Mesothelial cell of epicardium (in vitro differentiated cells): ENCODE data around the gene SPAG8. TPM values are rescaled to one million over a fixed set of nuclear protein-coding genes. Genes with fewer than 3 reads are reported as not detected.

Source experiments
- DNase-seq, 2 experiments: peaks; one replicate each; pipeline ENCODE4 v3.0.0; 2021; ENCODE audit warnings: low spot score in 2 of 2; ENCODE audit not compliant: unreplicated experiment in 2 of 2
- H3K27ac Mint-ChIP-seq: 2 replicates; pipeline ENCODE4 v1.8.0; 2021; ENCODE audit warnings: mixed read lengths
- H3K27me3 Mint-ChIP-seq: 2 replicates; pipeline ENCODE4 v1.8.0; 2021; ENCODE audit warnings: low read depth, mixed read lengths
- H3K36me3 Mint-ChIP-seq: 2 replicates; pipeline ENCODE4 v1.8.0; 2021; ENCODE audit warnings: mixed read lengths
- H3K4me1 Mint-ChIP-seq: 2 replicates; pipeline ENCODE4 v1.8.0; 2021; ENCODE audit warnings: mixed read lengths
- H3K4me3 Mint-ChIP-seq: 2 replicates; pipeline ENCODE4 v1.8.0; 2021; ENCODE audit warnings: mild to moderate bottlenecking, moderate library complexity, mixed read lengths
- H3K9me3 Mint-ChIP-seq: 2 replicates; pipeline ENCODE4 v1.8.0; 2021; ENCODE audit warnings: mixed read lengths
- CTCF ChIP-seq: fragments of 200-600 bp; sonication (generic); IDR thresholded peaks from one replicate; pipeline ENCODE4 v1.5.0; 2021; ENCODE audit warnings: antibody characterized with exemption; ENCODE audit not compliant: unreplicated experiment
- total RNA-seq: library from RNA; stranded (reverse); gene quantifications from 3 replicates; pipeline ENCODE4 v1.2.1, GENCODE V29; 2021

Gene SPAG8
- total RNA-seq, 1 donor from 2014 or later, result 0.89 TPM

GRCh38 chr9:35841645-35841900 lies 29.5 kb upstream of the SPAG8 start:
- H3K4me1 Mint-ChIP-seq, result peaks cover 17% of the 10 kb centered on the region
- no peak for DNase-seq
- no peak for TF ChIP-seq CTCF
- H3K27me3 Mint-ChIP-seq, result no peaks in the 10 kb centered on the region
- no peak overlapping the region for H3K4me3 Mint-ChIP-seq
- no peaks in the 10 kb centered on the region for H3K9me3 Mint-ChIP-seq
- H3K27ac Mint-ChIP-seq, result no peak overlapping the region
- peaks cover 4% of the 10 kb centered on the region for H3K36me3 Mint-ChIP-seq

- peaks cover 4% of the 10 kb centered on the region for H3K36me3 Mint-ChIP-seq
- no peak overlapping the region for H3K27ac Mint-ChIP-seq
- H3K4me1 Mint-ChIP-seq, result peaks cover 16% of the 10 kb centered on the region
- H3K9me3 Mint-ChIP-seq, result no peaks in the 10 kb centered on the region
- DNase-seq, result no peak
- TF ChIP-seq CTCF, result no peak
- no peak overlapping the region for H3K4me3 Mint-ChIP-seq
- H3K27me3 Mint-ChIP-seq, result no peaks in the 10 kb centered on the region
These were observed 29.0 kb upstream of the SPAG8 start for GRCh38 chr9:35840881-35841644.

DNA sequence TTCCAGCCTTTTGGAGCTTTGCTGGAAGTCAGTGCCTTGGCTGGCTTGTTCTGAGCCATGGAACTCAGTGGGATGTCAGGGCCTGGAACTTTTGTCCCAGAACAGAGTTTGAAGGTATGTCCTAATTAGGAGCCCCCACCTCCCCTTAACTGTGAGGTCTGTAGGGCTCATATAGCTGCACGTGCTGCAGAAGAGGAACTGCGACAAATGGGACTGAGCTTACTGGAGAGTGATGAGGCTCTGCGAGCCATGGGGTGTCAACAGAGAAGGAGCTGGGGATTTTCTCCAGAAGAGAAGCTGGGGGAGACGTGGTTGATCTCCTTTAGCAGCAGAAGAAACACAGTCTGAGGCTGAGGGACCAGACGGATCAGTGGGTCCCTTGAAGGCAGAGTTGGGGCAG lies 27.9 kb upstream of the SPAG8 start:
- TF ChIP-seq CTCF, result no peak
- Mint-ChIP-seq H3K9me3 (no peaks in the 10 kb centered on the region), H3K27me3 (no peaks in the 10 kb centered on the region), H3K36me3 (peaks cover 4% of the 10 kb centered on the region), H3K4me3 (no peak overlapping the region), H3K4me1 (peaks cover 6% of the 10 kb centered on the region), H3K27ac (no peak overlapping the region)
- DNase-seq, result no peak

DNA sequence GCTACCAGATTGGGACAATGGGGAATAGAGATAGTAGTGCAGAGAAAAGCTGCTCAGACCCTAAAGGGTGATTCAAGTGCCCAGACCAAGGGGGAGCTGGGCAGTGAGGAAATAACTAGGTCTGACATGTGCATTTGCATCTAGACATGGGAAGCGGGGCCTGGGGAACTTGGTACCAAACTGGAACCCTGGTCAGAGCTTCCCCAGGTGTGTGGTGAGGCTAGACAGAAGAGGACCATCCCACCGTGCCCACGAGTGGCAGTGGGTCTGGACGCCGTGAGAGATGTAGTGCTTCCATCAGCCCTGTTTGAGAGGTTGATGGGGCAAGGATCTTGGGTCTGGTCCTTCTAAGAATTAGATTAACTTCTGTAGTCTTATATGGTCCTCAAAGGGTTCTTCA lies 24.5 kb upstream of the SPAG8 start:
- TF ChIP-seq CTCF, result no peak
- H3K9me3 Mint-ChIP-seq, result no peaks in the 10 kb centered on the region
- peaks cover 16% of the 10 kb centered on the region for H3K4me1 Mint-ChIP-seq
- no peak for DNase-seq
- H3K27me3 Mint-ChIP-seq, result no peaks in the 10 kb centered on the region
- H3K36me3 Mint-ChIP-seq, result no peaks in the 10 kb centered on the region
- H3K4me3 Mint-ChIP-seq, result no peak overlapping the region
- H3K27ac Mint-ChIP-seq, result no peak overlapping the region

DNA sequence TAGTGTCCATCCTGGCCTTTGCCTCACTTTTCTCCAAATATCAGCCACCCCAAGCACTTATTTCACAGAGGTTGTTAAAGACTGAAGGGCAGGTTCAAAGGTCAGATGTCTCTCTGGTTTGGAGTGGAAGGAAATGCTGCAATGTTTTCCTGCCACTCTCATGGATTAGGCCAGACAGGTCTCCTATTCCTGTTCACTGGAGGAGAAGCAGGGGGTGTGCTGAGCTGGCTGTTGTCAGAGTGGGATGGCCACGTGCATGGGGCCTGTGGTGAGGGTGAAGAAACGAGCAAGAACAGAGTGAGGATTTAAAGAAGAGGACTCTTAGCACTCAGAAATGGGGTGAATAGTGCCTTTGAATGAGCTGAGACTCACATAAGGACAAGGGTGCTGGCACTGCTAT lies 23.7 kb upstream of the SPAG8 start:
- Mint-ChIP-seq H3K36me3 (no peaks in the 10 kb centered on the region), H3K27ac (no peak overlapping the region), H3K27me3 (no peaks in the 10 kb centered on the region), H3K9me3 (no peaks in the 10 kb centered on the region), H3K4me1 (peaks cover 24% of the 10 kb centered on the region), H3K4me3 (no peak overlapping the region)
- no peak for DNase-seq
- TF ChIP-seq CTCF, result no peak

DNA sequence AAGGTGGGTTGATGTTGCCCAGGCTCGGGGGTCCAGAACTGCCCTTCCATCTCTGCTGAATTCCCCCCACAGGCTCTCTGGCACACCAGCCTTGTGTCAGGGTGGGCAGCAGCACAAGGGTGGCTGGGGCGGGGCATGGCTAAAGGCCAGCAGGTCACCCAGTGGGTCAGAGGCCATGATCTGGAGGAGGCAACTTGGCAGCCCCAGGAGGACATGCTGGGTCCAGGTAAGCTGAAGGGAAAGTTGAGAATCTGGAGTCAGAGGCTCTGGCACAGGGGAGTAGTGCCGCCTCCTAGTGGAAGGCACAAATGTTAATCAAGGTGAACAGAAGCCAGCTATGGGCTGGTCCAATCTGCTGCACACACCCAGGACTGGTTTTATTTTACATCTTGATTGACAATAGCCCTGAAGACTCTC lies 23.2 kb upstream of the SPAG8 start:
- no peak for DNase-seq
- Mint-ChIP-seq H3K27me3 (no peaks in the 10 kb centered on the region), H3K27ac (no peak overlapping the region), H3K9me3 (no peaks in the 10 kb centered on the region), H3K4me3 (no peak overlapping the region), H3K4me1 (peaks cover 30% of the 10 kb centered on the region), H3K36me3 (no peaks in the 10 kb centered on the region)
- no peak for TF ChIP-seq CTCF
